ENCODE results near the gene C2orf66.

Gene C2orf66

DNA sequence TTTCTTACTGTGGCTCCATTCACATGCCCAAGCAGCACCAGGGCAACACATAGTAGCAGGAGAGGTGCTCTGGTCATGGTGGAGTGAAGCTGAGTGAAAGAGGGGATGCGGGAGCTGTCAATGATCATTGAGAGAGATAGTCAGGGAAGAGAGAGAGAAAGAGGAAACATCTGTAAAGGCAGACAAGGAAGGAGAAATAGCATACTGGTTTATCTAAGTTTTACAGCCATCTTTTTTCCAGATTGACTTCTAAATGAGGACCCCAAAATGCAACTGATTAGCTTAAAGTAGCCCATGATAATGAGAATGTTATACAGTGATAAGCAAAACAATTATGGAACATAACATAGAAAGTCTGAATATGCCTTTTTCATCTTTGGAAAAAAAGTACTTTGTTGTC lies at the start of gene C2orf66:
Gene C2orf66, minus strand, starts transcription at position 96 of the 400 bp plus-strand sequence. Its CDS starts 19 bp downstream, at position 77.
- no peak for DNase-seq (ENCODE audit: low read depth)
- TF ChIP-seq CTCF (conservative IDR thresholded peaks at IDR 0.05; ENCODE audit: low read depth, low read length) = no peak
- no peak within 1 kb of the TSS for H3K4me3 ChIP-seq (ENCODE audit: low read length)

GRCh38 chr2:196854629-196855028 lies 45.5 kb upstream of the C2orf66 start:
- TF ChIP-seq CTCF (conservative IDR thresholded peaks at IDR 0.05; ENCODE audit: low read depth, low read length) = no peak
- no peak overlapping the region for H3K4me3 ChIP-seq (ENCODE audit: low read length)
- DNase-seq (ENCODE audit: low read depth) = no peak

GRCh38 chr2:196853301-196854087 lies 44.3 kb upstream of the C2orf66 start:
- no peak overlapping the region for H3K4me3 ChIP-seq (ENCODE audit: low read length)
- no peak for TF ChIP-seq CTCF (conservative IDR thresholded peaks at IDR 0.05; ENCODE audit: low read depth, low read length)
- peak; percentile 20 for DNase-seq (ENCODE audit: low read depth)

DNA sequence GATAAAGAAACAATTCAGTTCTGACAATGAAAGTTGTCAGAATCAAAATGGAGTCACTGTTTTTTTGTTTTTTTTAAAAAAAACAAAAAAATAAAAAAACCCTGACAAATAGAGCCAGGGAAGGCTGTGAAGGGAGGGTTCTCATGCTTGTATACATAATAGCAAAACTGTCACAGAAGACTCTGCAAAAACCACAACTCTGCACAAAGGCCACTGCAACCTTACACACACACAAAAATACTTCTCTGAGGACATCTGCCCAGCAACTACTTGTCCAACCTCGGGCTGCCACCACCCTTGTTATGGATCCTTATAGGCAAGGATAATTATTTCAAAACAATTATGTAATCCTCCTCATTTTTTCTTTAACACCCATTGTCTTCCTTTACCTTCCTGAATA lies 41.9 kb upstream of the C2orf66 start:
- no peak for TF ChIP-seq CTCF (conservative IDR thresholded peaks at IDR 0.05; ENCODE audit: low read depth, low read length)
- no peak for DNase-seq (ENCODE audit: low read depth)
- H3K4me3 ChIP-seq (ENCODE audit: low read length) = no peak overlapping the region

GRCh38 chr2:196849895-196850294 lies 40.7 kb upstream of the C2orf66 start:
- H3K4me3 ChIP-seq (ENCODE audit: low read length) = no peak overlapping the region
- peak; percentile 14 for DNase-seq (ENCODE audit: low read depth)
- peak; percentile 61 for TF ChIP-seq CTCF (conservative IDR thresholded peaks at IDR 0.05; ENCODE audit: low read depth, low read length)

DNA sequence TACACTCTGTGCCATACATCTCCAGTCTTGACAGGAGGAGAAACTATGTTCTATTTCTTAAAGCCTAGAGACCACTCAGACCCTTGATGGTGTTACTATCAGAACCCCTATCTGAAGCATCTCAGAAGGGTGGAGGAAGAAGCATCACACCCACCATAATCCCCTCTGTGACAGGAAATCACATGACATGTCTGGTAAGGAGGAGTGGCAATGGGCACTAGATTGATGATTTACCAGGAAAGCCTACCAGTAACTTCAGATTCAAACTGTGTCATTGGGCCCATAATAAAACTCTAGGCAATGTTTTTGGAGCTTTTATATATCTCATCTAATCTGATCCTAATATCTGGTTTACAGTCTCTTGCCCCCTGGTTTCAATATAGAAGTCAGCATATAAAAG lies 37.1 kb upstream of the C2orf66 start:
- no peak for TF ChIP-seq CTCF (conservative IDR thresholded peaks at IDR 0.05; ENCODE audit: low read depth, low read length)
- DNase-seq (ENCODE audit: low read depth) = no peak
- H3K4me3 ChIP-seq (ENCODE audit: low read length) = no peak overlapping the region

DNA sequence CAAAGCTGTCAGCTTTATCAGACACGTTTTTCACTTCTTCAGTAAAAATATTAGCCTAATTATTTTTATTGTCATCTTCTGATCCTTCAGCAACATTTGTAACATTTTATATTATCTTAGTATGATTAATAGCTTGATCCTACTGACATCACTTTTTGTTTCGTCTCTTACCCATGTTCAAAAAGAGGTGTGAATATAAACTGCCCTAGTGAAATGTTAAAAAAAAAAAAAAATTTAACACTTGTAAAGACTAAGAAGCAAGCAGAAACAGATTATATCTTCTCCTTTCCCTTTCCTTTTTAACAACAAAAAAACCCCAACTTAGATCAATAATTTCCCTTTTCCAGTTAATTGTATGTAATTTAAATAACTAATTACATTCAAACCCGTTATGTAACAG lies 36.2 kb upstream of the C2orf66 start:
- H3K4me3 ChIP-seq (ENCODE audit: low read length) = no peak overlapping the region
- no peak for DNase-seq (ENCODE audit: low read depth)
- no peak for TF ChIP-seq CTCF (conservative IDR thresholded peaks at IDR 0.05; ENCODE audit: low read depth, low read length)
